RWPE2 (cell line): ENCODE measurements around the gene DENND5A.
"Not testable (repeated sequence)": the region's sequence is repeated elsewhere in the genome, so short reads cannot be mapped to it uniquely, and the experiment has no call there.

Experiments used
- ATAC-seq: fragments of 200-7000 bp; cut with Tn5 transposase; 3 replicates; pipeline ENCODE4 v1.9.1; 2021; ENCODE audit warnings: low read depth
- DNase-seq: peaks from one replicate; pipeline ENCODE4 v3.0.0-alpha.2; 2020; ENCODE audit warnings: low spot score
- H3K27ac ChIP-seq: fragments of 450-650 bp; 2 replicates; pipeline ENCODE4 v1.5.1; 2017; ENCODE audit warnings: mild to moderate bottlenecking; ENCODE audit not compliant: poor library complexity, severe bottlenecking
- H3K27me3 ChIP-seq: fragments of 250-450 bp; sonication (Bioruptor Pico); 2 replicates; pipeline ENCODE4 v1.5.1; 2021; ENCODE audit warnings: mild to moderate bottlenecking, moderate library complexity; ENCODE audit not compliant: insufficient read depth, poor library complexity, severe bottlenecking
- H3K36me3 ChIP-seq: fragments of 250-450 bp; sonication (Bioruptor Pico); 2 replicates; pipeline ENCODE4 v1.5.1; 2020; ENCODE audit warnings: low read depth, mild to moderate bottlenecking, moderate library complexity
- H3K4me1 ChIP-seq: fragments of 250-450 bp; sonication (Bioruptor Pico); 2 replicates; pipeline ENCODE4 v1.5.1; 2021; ENCODE audit warnings: mild to moderate bottlenecking, moderate library complexity; ENCODE audit not compliant: insufficient read depth, poor library complexity, severe bottlenecking
- H3K4me3 ChIP-seq: fragments of 250-450 bp; sonication (Bioruptor Pico); 2 replicates; pipeline ENCODE4 v1.5.1; 2021; ENCODE audit warnings: mild to moderate bottlenecking, moderate library complexity; ENCODE audit not compliant: severe bottlenecking
- H3K9me3 ChIP-seq: fragments of 250-450 bp; sonication (Bioruptor Pico); 2 replicates; pipeline ENCODE4 v1.5.1; 2021; ENCODE audit warnings: mild to moderate bottlenecking, moderate library complexity; ENCODE audit not compliant: severe bottlenecking
- CTCF ChIP-seq: fragments of 450-650 bp; IDR thresholded peaks from one replicate; pipeline ENCODE4 v1.5.1; 2017; ENCODE audit warnings: mild to moderate bottlenecking, moderate library complexity; ENCODE audit not compliant: poor library complexity, severe bottlenecking

The DENND5A gene

GRCh38 chr11:9247863-9248262 lies 17.3 kb downstream of the DENND5A start:
- no peak for ATAC-seq
- H3K27ac ChIP-seq = no peak overlapping the region
- no peak overlapping the region for H3K4me3 ChIP-seq
- H3K4me1 ChIP-seq = no peaks in the 10 kb centered on the region
- no peak for DNase-seq
- TF ChIP-seq CTCF = no peak
- no peaks in the 10 kb centered on the region for H3K9me3 ChIP-seq
- H3K36me3 ChIP-seq = no peaks in the 10 kb centered on the region
- no peaks in the 10 kb centered on the region for H3K27me3 ChIP-seq

DNA sequence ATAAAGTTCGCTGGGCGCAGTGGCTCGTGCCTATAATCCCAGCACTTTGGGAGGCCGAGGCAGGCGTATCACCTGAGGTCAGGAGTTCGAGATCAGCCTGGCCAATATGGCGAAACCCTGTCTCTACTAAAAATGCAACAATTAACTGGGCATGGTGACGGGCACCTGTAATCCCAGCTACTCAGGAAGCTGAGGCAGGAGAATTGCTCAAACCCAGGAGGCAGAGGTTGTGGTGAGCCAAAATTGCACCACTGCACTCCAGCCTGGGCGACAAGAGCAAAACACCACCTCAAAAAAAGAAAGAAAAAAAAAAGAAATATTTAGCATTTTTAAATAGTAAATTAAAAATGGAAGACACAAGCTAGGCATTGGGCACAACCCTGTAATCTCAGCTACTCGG lies 28.9 kb downstream of the DENND5A start:
- H3K4me1 ChIP-seq, H3K27me3 ChIP-seq, DNase-seq, H3K9me3 ChIP-seq, H3K27ac ChIP-seq, ATAC-seq, H3K4me3 ChIP-seq, H3K36me3 ChIP-seq: not testable (repeated sequence)

DNA sequence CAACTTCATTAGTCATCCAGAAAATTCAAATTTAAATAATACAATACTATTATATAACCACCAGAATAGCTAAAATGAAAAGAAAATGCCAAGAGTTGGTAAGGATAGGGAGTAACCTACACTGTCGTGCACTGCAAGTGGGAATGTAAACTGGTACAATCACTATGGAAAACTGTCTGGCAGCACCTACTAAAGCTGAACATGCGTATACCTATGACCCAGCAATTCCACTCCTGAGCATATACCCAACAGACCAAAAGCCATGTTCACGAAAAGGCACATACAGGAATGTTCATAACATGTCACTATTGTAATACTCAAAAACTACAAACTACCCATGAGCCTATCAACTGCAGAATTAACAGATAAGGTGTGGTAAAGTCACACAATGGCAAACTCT lies 32.7 kb downstream of the DENND5A start:
- no peak for TF ChIP-seq CTCF
- no peak for DNase-seq

DNA sequence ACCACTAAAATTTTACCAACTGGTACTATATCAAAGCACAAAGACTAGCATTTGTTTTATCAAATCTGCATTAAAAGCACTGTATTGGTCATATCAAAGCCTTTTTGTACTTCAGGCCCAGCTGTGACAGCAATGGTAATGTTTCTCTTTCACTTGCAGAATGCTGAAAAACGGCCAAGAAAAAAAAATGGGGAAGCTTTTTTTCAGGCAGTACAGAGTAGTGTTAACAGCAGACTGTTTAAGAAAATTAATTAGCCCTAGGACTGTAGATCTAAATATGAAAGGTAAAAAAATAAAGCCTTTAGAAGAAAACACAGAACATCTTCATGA lies 33.3 kb downstream of the DENND5A start:
- DNase-seq (no peak), ATAC-seq (no peak)
- no peaks in the 10 kb centered on the region; the same call in 1 of the 2 replicates for H3K36me3 ChIP-seq
- H3K4me3 ChIP-seq = no peak overlapping the region
- H3K27me3 ChIP-seq = no peaks in the 10 kb centered on the region
- H3K4me1 ChIP-seq = peaks cover 7% of the 10 kb centered on the region
- no peak overlapping the region for H3K27ac ChIP-seq
- TF ChIP-seq CTCF = no peak
- peaks cover 2% of the 10 kb centered on the region for H3K9me3 ChIP-seq

More for the DNA sequence above, 32.7 kb downstream of the DENND5A start:
- peaks cover 7% of the 10 kb centered on the region for H3K4me1 ChIP-seq
- ATAC-seq = no peak
- H3K27me3 ChIP-seq = no peaks in the 10 kb centered on the region
- H3K9me3 ChIP-seq = peaks cover 2% of the 10 kb centered on the region
- no peak overlapping the region for H3K4me3 ChIP-seq
- H3K27ac ChIP-seq = no peak overlapping the region
- H3K36me3 ChIP-seq = no peaks in the 10 kb centered on the region; the same call in 1 of the 2 replicates

DNA sequence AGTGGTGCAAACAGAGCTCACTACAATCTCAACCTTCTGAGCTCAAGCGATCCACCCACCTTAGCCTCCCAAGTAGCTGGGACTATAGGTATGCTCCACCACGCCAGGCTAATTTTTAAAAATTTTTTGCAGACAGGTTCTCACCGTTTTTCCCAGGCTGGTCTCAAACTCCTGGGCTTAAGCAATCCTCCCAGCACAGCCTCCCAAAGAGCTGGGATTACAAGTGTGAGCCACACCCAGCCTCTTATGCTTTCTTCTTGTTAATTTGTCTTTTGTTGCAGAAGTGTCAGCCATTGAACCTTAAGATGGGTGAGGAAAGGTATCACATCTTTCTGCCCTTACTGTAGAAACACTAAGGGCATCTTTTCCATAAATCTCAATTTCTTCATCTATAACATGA lies 34.9 kb downstream of the DENND5A start:
- Histone ChIP-seq H3K36me3 (no peaks in the 10 kb centered on the region; the same call in 1 of the 2 replicates), H3K27me3 (no peaks in the 10 kb centered on the region), H3K27ac (no peak overlapping the region), H3K4me1 (peaks cover 7% of the 10 kb centered on the region), H3K9me3 (no peaks in the 10 kb centered on the region), H3K4me3 (no peak overlapping the region)
- no peak for ATAC-seq
- no peak for TF ChIP-seq CTCF
- no peak for DNase-seq
